Activated gamma-delta T cell treated with anti-CD3 and anti-CD28 coated beads, Interleukin-2, amount 50 U/mL, for 16 hours (primary cell): Measurements from ENCODE around the gene GATAD2B.
"Not testable (repeated sequence)": the region's sequence is repeated elsewhere in the genome, so short reads cannot be mapped to it uniquely, and the experiment has no call there.

ENCODE experiments used
- DNase-seq: peaks from one replicate; pipeline ENCODE4 v3.0.0-alpha.2; 2020; ENCODE audit warnings: low read depth

GATAD2B gene

GRCh38 chr1:153833968-153834367 is 88.8 kb downstream of the GATAD2B start:
- DNase-seq, result not testable (repeated sequence)

- no peak for DNase-seq
Measured at GRCh38 chr1:153833171-153833570, 89.6 kb downstream of the GATAD2B start.

DNA sequence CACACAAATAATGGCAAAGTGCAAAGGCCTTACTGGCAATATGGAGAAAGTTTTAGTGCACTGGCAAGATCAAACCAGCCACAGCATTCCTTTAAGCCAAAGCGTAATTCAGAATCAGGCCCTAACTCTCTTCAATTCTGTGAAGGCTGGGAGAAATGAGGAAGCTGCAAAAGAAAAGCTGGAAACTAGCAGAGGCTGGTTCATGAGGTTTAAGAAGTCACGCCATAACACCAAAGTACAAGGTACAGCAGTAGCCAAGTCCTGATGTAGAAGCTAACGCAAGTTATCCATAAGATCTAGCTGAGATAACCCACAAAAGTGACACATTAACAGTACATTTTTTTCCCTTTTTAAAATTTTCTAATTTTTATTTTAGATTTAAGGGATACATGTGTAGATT is 90.5 kb downstream of the GATAD2B start:
- DNase-seq, result no peak

DNA sequence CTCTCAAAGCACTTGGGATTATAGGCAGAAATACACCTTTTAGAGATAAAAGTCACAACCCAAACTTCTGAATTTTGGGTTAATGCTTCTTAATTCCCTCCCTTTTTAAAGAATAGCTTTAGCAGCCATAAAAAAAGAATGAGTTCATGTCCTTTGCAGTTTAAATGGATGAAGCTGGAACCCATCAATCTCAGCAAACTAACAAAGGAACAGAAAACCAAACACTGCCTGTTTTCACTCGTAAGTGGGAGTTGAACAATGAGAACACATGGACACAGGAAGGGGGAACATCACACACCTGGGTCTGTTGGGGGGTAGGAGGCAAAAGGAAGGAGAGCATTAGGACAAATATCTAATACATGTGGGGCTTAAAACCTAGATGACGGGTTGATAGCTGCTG is 91.7 kb downstream of the GATAD2B start:
- no peak for DNase-seq

DNA sequence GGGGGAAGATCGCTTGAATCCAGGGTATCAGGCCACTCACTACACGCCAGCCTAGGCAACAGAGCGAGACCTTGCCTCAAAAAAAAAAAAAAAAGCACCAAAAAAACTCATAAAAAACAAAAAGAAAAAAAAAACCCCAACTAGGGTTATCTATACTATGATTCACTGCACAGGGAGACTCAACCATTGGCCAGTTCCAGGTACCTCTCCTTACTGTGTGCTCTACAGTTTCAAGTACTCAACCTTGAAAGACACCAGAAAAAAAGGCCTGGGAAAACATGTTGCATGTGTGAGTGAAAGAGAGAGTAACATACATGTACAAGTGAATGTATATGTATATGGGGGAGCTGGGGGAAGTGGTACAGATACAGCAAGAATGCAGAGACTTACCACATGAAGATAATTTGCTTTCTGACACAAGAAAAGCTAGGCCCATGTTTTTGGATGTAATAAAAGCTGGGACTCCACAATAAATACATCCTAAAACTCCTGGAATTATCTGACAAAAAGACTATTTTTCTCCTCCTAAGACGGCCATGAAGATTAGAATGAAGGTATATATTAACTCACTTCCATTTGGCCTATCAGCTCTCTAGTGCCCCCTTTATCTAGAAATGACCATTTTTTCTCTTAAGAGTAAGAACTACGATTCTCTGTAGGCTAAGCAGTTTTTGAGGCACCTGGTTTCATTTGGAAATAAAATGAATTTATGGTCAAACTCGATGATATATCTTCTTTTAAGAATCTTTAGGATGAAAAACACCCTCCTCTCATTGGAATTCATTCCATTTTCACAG is 95.4 kb downstream of the GATAD2B start:
- DNase-seq, result no peak

DNA sequence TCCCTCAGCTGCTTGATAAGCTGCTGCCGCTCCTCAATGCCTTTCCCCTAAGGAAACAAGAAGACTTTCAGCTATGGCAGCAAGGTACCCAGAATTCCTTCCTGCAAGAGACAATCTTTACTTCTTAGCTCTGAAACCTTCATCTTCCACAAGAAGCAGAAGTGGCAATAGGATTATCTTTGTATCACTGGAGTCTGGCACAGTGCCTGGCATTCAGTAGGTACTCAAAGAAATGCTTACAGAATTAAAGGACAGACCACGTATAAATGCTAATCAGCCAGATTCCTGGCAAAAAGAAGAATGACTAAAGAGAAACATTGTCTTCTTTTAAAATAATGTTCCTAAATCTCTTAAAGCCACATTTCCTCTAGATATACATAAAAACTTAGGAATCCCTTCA is 103.9 kb downstream of the GATAD2B start:
- no peak for DNase-seq

GRCh38 chr1:153816283-153816889 is 106.4 kb downstream of the GATAD2B start:
- DNase-seq, result no peak

DNA sequence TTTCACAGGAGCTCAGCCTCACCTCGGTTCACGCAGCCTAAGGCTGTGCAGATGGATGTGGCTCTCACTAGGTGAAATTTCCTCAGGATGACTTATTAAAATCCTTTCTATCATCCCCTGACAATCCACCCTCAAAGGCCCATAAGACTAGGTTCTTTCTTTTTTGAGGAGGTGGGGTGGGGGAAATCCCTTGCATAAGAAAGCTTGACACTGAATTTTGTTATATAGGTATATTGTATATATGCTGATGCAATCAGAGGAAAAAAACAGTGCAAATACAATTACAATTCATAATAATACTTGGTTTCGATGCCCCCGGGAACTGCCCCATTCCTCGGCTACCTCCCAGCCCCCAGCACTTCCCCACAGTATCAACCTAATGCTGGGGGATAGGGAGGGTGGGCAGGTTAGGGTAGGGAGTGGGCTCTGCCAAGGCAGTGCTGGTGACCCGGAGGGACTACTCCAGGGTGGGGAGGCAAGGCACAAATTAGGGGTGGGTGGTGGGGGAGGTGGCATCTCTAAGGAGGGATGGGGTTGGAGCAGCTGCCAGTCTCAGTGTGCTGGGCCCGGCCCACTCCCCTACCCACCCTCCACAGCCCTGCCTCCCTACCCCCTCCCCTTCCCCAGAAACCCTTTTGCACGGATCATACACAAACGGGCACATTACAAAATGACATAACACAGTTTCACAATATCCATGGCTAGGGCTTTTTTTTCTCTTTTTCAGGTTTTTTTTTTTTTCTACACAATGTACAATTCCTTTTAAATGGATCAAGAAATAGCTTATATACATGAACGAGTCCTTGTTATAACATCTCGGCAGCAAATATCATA is 116.7 kb downstream of the GATAD2B start:
- DNase-seq, result no peak

GRCh38 chr1:153805042-153805745 is 117.6 kb downstream of the GATAD2B start:
- DNase-seq, result peak; percentile 61

GRCh38 chr1:153804112-153804511 is 118.7 kb downstream of the GATAD2B start:
- no peak for DNase-seq

DNA sequence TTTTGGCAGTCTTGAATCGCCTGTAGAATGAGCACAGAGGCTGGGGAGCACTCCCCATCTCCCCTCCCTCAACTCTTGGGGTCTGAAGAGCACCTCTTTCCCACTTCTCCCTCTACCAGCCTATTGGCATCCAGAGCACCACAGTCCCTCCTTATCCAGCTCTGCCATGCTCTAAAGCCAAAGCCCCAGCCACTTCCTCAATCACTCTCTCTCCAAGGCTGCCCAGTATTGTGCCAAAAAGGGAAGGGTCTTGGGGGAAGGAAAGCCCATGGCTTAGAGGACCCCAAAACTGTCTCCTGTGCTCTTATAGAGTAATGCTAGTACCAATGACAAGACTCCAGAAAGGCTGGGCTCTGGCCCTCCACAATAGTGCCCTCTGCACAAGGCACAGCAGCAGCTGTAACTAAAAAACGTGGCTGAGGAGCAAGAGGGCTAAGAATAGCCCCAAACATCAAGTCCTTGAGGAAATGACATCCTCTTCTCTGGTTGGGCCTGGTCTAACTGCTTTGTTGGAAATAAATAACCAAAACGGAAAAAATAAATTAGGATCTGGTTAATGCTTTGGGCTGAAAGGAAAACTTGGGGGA is 119.2 kb downstream of the GATAD2B start:
- DNase-seq, result no peak

DNA sequence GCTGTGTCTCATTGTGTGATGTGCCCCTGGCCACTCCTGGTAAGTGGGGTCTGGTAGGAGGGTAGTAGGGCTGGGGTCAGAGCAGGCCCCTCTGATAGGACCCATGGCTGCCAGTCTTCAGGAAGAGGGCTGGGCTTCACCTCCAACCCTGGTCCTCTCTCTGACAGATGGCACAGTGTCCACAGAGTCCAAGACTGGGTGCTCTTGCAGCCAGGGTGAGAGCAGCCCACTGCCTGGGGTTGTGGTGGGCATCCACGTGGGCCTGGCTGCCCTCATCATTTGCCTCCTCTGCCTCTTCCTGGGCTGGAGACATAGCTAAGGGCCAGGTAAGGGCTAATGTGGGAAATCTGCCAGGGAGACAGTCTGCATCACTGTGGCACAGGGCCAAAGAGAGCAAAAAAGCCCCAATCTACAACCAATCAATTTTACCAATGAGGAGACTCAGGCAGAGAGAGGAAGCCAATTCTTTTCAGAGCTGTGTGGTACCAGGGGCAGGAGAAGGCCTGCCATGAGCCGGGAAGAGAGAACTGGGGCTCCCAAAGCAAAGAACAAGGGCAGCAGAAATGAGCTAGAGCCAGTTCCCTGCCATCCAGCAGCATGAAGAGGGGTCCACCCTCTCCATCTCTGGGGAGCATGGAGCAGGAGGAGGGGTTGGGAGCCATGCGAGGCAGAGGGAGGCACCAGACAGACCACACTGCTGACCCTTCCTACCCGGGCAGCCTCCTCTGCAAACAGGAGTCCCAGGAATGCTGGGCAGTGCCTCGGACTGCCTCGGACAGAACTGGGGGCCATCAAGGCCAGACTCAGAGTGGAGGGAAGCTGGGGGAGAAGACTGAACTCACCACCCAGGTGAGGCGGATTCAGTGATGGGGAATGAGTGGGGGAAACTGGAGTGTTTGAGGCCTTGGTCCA is 120.7 kb downstream of the GATAD2B start:
- no peak for DNase-seq

GRCh38 chr1:153801028-153801625 is 121.6 kb downstream of the GATAD2B start:
- no peak for DNase-seq

DNA sequence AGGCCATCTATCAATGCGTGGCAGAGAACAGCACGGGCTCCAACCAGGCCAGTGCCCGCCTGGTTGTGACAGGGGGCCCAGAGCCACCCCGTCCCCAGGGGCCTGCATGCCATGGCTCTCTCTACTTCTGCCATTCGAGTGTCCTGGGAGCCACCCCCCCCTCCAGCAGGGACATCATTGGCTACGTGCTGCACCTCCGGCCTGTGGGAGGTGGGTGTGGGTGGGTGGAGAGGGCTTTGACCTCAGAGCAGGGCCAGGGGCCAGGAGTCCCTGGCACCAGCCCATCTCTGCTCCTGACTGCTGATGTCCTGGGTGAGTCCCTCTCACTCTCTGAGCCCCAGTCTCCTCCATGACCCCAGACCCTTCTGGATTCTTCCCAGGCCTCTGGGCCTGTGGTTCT is 122.3 kb downstream of the GATAD2B start:
- DNase-seq, result no peak

DNA sequence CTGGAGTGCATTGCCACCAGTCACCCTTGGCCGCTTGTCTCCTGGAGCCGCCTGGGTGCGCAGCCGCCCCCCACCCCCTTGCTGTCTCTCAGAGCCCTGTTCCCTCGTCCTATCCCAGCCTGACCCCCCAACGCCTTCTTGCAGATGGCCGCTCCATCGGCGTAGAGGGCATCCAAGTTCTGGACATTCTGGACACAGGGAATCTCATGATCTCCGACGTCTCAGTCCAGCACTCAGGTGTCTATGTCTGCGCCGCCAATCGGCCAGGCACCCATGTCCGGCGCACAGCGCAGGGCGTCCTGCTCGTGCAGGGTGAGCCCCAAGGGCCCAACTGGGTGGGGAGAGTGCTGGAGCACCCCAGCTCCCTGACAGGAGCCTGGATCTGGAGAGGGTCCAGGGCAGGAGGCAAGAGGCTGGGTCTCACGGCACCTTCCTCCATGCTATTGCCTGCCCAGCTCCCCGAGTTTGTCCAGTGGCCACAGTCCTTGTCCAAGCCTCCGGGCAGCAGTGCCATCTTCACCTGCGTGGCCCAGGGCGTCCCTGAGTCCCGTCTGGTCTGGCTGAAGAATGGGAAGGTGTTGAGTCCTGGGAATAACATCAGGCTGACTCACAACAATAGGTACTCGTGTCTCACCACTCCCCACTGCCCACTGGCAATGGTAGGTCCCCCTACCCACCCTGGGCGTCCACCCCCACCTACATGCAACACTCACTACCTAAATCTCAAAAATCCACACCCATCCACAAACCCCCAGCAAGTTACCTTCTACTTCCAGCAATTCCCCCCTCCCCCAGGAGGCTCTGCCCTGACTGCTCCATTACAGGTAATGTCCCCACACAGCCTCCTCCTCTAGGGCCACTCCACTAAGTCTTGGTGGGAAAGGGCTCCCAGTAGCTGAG is 123.0 kb downstream of the GATAD2B start:
- no peak for DNase-seq

DNA sequence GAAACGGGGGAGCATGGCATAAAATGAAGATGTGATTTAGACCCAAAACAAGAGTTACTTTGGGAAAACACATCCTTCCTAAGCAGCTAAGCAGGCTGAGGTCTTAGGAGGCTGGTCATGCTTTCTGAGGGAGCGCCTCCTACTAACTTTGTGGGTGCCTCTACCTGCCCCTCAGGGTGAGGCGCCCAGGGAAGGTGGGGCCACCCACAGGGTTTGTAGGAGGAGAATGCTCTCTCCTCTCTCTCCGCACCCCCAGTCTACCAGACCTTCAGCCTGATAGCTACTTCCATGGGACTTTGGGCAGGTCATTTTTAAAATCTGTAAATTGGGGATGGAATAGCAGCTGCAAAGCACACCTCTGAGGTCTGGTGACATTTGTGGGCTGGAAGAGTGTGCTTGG is 123.8 kb downstream of the GATAD2B start:
- no peak for DNase-seq

DNA sequence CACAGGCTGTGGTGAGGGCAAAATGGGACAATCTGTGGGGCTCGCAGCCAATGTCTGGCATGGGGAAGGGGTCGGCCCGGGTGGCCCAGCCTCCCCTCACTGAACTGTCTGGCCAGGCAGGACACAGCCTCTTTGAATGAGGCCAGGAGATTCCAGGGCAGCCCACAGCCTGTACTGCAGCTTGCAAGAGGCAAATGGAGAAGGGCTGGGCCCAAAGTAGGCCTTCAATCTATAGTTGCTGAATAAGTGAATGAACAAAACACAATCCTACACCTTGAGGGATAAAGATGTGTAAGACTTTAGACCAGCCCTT is 124.3 kb downstream of the GATAD2B start:
- DNase-seq, result no peak

DNA sequence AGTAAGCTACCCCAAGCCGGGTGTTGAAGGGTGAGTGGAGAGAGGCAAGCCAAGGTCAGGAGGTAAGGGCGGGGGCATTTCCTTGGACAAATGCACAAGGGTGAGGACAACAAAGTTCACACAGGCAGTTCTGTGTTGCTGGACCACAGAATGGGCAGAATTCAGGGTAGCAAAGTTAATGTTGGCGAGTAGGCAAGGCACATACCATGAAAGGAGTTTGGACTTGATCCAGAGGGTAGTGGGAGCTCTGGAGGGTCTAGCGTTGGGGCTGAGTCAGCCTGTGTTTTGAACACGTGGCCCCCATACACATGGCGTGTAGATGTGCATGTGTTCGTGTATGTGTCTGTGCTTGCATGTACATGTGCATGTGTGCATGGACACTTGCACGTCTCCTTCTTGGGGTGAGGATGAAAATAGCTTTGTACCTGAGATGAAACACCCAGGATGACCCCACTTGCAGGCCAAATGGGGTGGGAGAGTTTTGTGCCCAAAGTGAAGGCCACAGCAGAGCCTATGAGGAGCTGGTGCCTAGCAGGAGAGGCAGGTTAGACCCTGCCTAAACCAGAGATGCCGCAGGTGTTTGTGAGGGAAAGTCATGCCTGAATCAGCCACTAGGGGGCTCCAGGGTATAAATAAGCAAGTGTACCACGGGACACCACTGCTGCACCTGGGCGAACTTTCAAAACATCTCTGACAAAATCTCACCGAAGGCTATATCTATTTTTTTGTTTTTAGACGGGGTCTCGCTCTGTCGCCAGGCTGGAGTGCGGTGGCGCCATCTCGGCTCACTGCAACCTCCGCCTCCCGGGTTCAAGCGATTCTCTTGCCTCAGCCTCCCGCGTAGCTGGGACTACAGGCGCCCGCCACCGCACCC is 125.7 kb downstream of the GATAD2B start:
- peak; percentile 78 for DNase-seq
